HG03565 (cell line): Measurements from ENCODE around the gene C6orf58.
A peak's percentile ranks its signal among the peaks of the same experiment; 100 is the strongest.

Experiments used
- ATAC-seq: cut with Tn5 transposase; IDR thresholded peaks from one replicate; pipeline ENCODE4 v1.9.1; 2021; ENCODE audit warnings: mild to moderate bottlenecking, moderate library complexity; ENCODE audit not compliant: unreplicated experiment

Gene C6orf58

DNA sequence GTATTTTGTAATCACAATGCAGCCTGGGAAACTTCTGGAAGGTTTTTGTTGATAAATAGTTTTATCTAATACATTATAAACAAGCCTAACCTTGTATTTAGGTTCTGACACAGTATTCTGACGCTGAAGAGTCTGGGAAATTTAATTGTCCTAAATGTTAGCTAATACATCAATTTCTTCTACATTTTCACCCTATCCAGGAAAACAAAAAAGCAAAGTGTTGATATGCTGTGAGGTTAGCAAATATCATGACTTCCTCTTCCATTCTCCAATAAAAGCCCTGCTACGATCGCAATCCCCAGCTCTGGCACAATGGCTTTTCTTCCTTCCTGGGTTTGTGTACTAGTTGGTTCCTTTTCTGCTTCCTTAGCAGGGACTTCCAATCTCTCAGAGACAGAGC, at the start of gene C6orf58:
Gene C6orf58, plus strand, starts transcription at position 301 of the 400 bp plus-strand sequence. Its CDS starts 12 bp downstream, at position 313.
- no peak for ATAC-seq

DNA sequence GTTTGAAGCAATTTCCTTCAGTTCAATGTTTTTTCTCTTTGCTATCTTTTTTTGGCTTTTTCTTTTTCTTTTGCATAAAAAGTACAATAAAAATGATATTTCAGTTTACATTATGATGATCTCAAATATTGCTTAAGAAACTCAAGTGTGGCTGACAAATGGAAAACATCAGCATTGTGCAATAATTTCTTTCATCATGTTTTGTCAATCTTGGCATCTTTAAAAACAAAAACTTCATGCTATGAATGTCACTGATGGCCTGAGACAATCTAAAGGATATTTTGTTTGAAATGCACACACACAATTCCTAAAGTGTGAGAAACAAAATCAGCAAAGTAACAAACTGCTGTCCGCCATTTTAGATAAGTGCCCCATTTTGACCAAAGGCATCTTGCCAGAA, 44.0 kb upstream of the C6orf58 start:
- no peak for ATAC-seq

DNA sequence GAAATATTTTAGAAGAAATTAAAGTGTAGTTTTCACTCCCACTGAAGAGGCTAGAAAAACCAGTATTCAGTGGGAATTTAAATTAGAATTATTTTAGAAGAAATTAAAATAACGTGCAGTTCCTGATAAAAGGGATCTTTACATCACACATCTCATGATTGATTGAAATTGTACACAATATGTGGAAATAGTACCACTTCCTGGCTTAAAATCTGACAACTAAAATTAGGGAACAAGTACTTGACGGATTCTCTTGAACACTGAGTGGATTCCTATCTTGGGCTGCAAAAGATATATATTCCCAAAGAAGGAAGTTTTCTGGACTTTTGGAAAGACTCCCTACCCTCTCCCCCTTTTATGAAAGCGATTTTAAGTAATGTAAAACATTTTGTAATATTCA, 43.2 kb upstream of the C6orf58 start:
- ATAC-seq: no peak

GRCh38 chr6:127538750-127539264, 38.2 kb upstream of the C6orf58 start:
- ATAC-seq: peak; percentile 22

- ATAC-seq: peak; percentile 72
Measured at GRCh38 chr6:127539272-127539671, 37.7 kb upstream of the C6orf58 start.

DNA sequence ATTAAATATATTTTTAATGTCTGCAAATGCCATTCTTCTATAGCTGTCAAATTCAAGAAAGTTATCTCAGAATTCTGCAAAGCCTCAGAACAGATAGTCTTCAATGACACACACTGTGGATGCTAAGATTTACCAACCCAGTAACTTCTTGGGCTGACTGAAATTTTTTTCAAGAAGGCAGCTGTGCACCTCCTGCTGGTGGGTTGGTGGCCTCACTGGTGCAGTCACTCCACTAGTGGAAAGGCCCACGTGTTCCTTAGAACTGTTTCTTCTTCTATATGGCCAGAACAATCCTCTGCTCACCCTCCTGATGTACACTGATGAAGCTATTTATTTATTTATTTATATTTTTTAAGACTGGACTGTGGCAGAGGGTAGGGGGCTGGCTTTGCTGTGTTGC, 29.8 kb upstream of the C6orf58 start:
- ATAC-seq: no peak

- ATAC-seq: no peak
Measured at GRCh38 chr6:127547904-127548649, 28.9 kb upstream of the C6orf58 start.

DNA sequence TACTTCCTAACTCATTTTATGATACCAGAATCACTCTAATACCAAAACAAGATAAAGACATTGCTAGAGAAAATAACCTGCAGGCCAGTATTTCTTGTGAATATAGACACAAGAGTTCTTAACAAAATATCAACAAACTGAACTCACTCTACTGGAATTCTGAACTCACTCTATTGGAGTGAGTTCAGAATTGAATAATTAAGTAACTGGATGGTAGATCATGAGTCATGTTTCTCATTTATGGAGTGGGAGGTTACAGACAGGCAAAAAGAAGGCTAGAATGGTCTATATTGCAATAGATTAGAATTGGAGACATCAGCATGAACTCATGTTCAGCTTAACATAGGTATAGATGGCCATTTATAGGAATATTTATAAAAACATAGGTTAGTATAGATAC, 26.6 kb upstream of the C6orf58 start:
- ATAC-seq: no peak

DNA sequence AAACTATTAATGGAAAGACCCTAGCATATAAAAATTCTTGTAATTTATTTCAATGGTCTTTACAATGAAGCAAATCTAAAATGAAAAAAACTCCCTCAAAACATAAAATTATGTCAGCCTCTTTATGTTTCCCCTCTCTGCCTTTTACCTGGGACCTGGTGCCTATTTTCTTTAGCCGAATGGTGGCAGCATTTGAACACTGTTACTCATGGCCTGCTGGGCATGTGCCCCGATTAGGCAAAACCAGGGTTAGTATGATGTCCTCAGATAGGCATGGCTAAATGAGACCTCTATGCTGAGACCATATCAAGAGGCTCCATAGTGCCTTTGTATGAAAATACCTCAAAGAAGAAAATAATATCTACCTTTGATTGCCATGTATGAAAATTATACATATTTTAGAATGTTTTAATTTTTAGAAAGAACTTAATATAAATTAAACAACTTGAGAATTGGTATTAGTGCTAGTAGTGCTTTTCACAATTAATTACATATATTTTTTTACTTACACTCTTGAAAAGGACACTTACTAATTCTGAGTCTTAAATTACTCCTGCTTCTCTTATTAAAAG, 22.5 kb upstream of the C6orf58 start:
- ATAC-seq: peak; percentile 76

GRCh38 chr6:127561660-127562059, 15.3 kb upstream of the C6orf58 start:
- no peak for ATAC-seq

- ATAC-seq: no peak
Measured at GRCh38 chr6:127564761-127565160, 12.2 kb upstream of the C6orf58 start.

- ATAC-seq: no peak
Measured at GRCh38 chr6:127566119-127566518, 10.9 kb upstream of the C6orf58 start.

DNA sequence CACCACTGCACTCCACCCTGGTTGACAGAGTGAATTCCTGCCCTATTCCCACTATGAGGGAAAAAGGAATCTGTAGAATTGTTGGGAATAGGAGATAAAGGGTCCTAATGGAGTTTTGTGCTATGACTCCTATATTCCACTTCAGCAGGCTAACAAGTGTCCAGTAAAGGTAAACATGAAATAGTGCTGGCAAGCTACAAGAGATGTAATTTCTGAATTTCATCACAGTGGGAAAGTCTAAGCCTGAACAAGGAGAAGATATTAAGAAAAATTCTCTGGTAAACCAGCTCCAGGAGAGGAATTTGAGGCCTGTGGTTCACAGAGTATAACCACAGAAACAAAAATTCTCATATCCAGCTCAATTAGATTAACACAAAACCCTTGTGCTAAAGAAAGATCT, 10.3 kb upstream of the C6orf58 start:
- no peak for ATAC-seq

DNA sequence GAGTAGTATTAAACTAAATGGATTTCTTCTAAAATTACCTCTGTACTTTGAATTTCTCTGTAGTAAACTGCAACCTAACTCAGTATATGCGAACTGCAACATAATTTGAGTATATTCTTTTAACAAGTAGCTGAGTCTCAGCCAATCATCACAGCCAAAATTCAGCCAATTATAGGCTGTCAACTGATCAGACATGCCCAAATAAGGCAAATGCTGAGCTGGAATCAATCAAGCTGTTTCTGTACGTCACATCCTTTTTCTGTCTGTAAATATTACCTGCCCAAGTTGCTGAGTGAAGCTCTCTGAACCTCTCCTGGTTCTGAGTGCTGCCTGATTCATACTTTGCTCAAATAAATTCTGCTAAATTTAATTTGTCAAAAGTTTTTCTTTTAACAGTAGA, 9.5 kb upstream of the C6orf58 start:
- ATAC-seq: no peak

DNA sequence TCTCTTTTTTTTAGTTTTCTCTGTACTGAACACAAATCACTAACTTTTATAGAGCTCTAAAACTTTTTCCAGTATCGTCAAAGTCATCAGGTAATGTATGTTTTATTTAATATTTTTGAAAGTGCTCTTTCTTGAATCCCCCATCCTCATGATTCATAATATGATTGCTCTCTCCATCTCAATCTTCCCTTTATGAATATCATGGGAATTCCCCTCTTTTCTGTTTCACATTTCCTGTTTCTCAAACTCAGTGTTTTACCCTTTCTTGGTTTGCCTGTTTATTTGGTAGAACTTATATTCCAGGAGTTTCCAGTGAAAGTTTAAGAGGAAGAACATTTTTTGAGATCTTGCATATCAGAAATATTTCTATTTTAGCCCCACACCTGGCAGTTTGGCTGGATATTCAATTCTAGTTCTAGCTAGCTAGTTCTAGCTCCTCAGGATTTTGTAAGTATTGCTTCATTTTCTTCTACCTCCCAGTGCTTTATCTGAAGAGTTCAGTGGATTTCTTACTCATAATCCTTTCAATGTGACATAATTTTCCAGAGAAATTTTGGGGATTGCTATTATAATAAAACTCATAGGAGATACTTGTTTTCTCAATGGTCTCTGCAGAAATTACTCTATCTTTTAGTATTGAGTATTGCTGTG, 6.1 kb upstream of the C6orf58 start:
- ATAC-seq: peak; percentile 94

GRCh38 chr6:127578900-127579299, 1.9 kb downstream of the C6orf58 start:
- no peak for ATAC-seq

GRCh38 chr6:127581576-127581975, 4.6 kb downstream of the C6orf58 start:
- ATAC-seq: peak; percentile 28

DNA sequence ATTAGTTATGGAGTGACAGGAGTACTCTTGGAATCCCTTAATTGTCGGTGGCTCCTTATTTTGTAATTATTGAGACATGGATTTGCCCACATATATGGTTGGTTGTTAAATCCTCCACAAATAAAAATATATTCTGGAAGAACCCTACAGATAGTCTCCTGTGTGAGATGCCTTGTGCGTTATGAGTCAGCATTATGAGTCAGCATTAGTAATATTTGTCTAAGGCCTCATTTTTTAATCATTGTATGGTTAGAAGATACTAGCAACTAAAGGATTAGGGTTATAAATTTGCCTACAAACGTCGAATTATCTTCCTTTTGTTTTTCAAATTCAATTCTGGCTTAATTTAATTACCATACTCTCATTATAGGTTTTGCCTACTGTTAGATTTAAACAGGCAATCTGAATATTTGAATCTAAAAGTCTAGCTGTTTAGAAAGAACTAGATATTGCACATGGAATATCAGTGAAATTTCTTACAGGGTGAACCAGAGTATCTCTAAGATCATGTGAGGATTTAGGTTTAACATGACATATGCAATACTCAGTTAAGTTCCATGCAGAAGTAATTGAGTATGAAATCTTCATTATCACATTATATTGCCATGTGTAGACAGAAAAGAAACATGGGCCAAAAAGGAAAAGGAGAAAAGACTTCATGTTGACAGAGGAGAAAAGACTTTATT, 5.9 kb downstream of the C6orf58 start:
- peak; percentile 70 for ATAC-seq

DNA sequence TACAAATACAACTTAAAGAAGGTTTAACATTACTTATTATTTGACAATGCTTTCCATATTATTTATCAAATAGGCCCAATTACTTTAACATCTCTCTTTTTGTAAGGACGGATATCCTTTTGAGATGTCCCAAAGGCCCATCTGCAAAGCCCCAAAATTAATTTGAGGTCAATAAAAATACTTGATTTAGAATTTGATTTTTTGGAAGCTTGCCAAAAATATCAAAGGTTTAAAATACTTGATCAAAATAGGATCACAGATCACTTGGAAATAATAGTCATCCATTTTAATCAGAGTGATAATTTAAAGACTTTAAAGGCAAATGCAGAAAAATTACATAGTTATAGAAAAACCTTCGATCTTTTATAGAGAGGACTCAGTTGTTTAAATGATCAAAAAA, 8.1 kb downstream of the C6orf58 start:
- ATAC-seq: no peak

- ATAC-seq: no peak
Measured at GRCh38 chr6:127586372-127586771, 9.4 kb downstream of the C6orf58 start.

DNA sequence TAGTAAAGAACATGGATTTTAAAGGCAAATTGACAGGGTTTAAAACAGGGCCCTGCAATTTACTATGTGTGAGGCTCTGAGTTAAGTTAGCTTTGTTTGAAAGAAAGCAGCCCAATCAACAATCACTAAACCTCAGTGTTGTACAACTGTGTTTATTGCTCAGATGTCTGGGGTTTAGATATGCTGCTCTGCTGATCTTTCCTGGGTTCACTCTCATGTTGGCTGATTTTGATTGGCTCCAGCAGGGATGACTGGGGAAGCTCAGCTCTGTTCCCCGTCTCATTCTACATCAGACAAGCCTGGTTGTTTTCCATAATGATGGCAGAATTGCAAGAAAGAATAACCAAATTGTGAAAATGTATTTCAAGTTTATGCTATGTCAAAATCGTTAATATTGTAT, 10.9 kb downstream of the C6orf58 start:
- no peak for ATAC-seq
